HG02798 (cell line): Measurements from ENCODE around the gene DISC1.
"Not testable (repeated sequence)": the region's sequence is repeated elsewhere in the genome, so short reads cannot be mapped to it uniquely, and the experiment has no call there.

ENCODE experiments used
- ATAC-seq: cut with Tn5 transposase; IDR thresholded peaks from one replicate; pipeline ENCODE4 v1.9.1; 2021; ENCODE audit warnings: mild to moderate bottlenecking; ENCODE audit not compliant: unreplicated experiment, poor library complexity

The DISC1 gene

GRCh38 chr1:231757759-231758158, 131.2 kb downstream of the DISC1 start:
- ATAC-seq, result no peak

- no peak for ATAC-seq
Observed at GRCh38 chr1:231761252-231761651, 134.7 kb downstream of the DISC1 start.

GRCh38 chr1:231761747-231762541, 135.4 kb downstream of the DISC1 start:
- ATAC-seq, result no peak

- no peak for ATAC-seq
Observed at GRCh38 chr1:231763456-231763855, 136.9 kb downstream of the DISC1 start.

GRCh38 chr1:231765825-231766224, 139.2 kb downstream of the DISC1 start:
- not testable (repeated sequence) for ATAC-seq

- ATAC-seq, result no peak
Observed at GRCh38 chr1:231767471-231767870, 140.9 kb downstream of the DISC1 start.

- ATAC-seq, result no peak
Observed at GRCh38 chr1:231768416-231768815, 141.8 kb downstream of the DISC1 start.

GRCh38 chr1:231770506-231771175, 144.1 kb downstream of the DISC1 start:
- ATAC-seq, result no peak

GRCh38 chr1:231774719-231775335, 148.2 kb downstream of the DISC1 start:
- no peak for ATAC-seq

GRCh38 chr1:231776010-231776756, 149.6 kb downstream of the DISC1 start:
- no peak for ATAC-seq

GRCh38 chr1:231776757-231777062, 150.1 kb downstream of the DISC1 start:
- ATAC-seq, result no peak

GRCh38 chr1:231778009-231778719, 151.6 kb downstream of the DISC1 start:
- ATAC-seq, result no peak

GRCh38 chr1:231779081-231779480, 152.5 kb downstream of the DISC1 start:
- no peak for ATAC-seq

GRCh38 chr1:231781892-231782291, 155.3 kb downstream of the DISC1 start:
- ATAC-seq, result no peak

GRCh38 chr1:231785073-231785472, 158.5 kb downstream of the DISC1 start:
- not testable (repeated sequence) for ATAC-seq

GRCh38 chr1:231786126-231786525, 159.5 kb downstream of the DISC1 start:
- no peak for ATAC-seq

- no peak for ATAC-seq
Observed at GRCh38 chr1:231792634-231793033, 166.0 kb downstream of the DISC1 start.

- no peak for ATAC-seq
Observed at GRCh38 chr1:231793893-231794292, 167.3 kb downstream of the DISC1 start.

- no peak for ATAC-seq
Observed at GRCh38 chr1:231796141-231796540, 169.6 kb downstream of the DISC1 start.

- no peak for ATAC-seq
Observed at GRCh38 chr1:231799363-231799986, 172.9 kb downstream of the DISC1 start.
